ENCODE measurements around the gene MRPL34.
A peak's percentile ranks its signal among the peaks of the same experiment; 100 is the strongest.

The MRPL34 gene

DNA sequence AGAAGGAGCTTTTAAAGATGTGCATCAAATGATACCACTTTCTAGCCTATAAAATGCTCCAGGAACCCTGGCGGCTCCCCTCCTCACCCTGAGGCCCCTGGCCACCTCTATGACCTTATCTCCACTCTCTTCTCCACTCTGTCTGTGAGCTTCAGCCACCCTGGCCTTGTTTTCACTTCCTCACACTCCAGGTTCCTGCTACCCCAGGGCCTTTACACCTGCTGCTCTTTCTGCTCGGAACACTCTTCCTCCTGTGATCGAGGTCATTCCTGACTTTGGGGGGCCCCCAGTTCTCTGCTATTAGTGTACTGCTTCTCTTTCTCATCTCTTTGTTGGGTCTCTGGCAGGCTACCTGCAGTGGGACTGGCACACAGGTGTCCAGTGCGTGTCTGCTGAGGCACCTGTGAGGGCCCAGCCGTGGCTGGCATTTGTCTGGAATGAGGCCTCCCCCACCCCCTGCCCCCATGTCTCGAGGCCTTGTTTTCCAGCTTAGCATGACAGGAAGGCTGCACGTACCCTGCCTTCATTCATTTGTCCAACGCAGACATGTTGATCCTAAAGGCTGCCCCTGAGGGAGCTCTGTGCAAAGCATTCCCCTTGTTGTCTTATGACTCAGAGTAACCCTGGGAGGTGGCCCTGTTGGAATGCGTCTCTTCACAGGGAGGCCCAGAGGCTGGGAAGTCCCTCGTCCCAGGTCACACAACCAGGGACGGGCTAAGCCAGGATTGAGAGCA lies 6.0 kb downstream of the MRPL34 start:
- peak; percentile 83 for FAIRE-seq

DNA sequence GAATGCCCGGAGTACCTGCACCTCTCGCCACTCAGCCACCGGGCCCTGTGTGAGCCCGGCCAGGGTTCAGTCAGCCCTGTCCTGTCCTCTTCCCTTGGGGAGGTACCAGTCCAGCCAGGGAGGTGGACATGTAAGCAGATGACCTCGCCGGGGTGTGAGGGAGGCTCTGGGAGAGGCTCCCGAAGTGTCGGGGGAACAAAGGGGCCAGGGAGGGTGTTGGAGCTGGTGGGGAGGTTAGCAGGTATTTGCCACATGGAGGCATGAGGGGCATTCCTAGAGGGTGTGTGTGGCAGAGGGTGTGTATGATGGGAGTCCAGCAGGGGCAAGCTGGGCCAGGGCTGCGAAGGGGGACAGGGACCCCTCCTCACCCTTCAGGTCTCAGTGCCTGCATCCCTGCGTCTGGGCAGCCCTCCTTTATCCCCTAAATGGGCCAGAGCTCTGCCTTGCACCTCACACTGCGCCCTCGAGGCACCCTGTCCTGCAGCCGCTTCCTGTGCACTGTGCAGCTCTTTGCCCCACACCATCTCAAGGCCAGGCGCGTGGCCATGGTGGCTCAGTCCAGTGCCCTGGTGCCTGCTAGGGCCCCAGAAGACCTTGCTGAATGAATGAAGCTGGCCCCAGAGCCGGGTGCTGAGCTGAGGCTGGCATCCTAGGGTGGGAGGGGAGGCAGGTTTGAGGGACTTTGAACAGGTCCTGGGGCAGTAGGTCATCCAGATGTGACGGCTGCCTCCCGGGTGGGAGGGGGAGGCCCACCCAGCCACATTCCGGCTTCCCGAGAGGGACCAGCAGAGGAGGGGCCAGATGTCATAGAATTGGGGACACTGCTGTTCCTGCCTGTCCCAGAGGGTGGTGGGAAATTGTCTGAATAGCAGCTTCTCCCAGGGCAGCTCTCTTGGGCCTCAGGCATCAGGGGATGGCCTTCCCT lies 6.8 kb downstream of the MRPL34 start:
- no peak for FAIRE-seq

DNA sequence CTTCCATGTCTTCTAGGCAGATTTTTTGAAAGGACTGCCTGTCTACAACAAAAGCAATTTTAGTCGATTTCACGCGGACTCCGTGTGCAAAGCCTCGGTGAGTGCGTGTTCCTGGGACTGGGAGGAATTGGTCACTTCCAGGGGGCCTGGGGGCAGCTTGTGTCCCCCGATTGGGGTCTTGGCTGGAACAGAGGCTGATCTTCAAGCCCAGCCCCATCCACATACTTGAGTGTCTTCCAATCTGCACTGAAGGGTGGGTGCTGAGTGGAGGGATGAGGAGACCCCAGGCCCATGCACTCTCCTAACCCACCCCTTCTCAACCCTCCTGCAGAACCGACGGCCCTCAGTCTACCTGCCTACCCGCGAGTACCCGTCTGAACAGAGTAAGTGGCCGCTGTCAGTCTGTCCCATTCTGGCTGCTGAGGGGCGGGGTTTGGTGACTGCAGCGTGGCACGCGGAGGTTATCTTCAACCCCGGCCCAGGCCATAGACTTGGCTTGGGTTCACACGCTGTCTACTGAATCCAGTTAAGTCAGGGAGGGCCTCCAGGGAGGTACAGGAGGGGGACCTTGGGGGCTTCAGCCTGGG lies 8.4 kb downstream of the MRPL34 start:
- FAIRE-seq, result no peak

DNA sequence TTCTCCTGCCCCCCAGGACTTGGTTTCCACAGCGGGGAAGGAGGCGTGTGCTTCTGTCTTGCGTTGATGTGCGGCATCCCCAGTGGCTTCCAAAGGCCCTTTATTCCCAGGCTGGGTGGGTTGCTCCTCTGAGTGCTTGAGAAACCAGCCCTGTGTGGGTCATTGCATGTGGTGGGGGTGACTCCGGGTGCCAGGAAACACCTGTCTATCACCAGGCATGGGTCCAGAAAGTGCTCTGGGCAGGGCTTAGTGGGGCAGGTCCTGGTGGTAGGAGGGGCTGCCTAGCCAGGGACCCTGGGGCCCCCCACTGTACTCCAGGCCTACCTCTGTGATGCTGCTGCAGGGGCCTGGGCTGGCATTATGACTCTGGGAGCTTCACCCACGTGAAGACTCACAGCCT lies 13.3 kb downstream of the MRPL34 start:
- no peak for FAIRE-seq

DNA sequence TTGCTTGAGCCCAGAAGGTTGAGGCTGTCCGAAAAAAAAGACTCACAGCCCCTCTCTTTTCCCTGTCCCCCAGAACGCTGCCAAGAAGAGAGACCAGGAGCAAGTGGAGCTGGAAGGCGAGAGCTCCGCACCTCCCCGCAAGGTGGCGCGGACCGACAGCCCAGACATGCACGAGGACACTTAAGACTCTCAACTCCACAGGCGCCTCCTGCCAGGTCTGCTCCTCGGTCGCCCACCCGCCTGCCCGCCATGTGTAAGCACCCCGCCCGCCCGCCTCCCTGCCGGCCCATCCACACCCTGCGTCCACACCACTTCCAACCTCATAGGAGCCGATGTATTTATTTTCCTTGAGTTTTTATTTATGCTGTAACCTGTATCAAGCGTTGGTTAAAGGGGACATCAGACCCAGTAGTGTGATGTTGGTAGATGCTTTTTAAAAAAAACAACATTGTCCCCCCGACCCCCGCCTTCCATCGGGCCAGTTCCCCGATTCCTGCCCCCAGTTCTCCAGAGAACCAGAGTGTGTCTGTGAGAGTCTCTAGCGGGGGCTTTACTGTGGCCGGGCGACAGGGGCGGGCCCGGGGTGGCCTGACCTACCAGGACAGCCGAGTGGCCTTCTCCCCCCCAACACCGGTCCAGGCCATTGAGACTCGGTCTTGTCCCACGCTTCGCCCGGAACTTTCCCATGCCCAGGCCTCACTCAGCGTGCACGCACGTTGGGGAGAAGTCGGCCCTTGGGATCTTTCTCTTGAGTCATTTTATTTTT lies 14.0 kb downstream of the MRPL34 start:
- no peak for FAIRE-seq

DNA sequence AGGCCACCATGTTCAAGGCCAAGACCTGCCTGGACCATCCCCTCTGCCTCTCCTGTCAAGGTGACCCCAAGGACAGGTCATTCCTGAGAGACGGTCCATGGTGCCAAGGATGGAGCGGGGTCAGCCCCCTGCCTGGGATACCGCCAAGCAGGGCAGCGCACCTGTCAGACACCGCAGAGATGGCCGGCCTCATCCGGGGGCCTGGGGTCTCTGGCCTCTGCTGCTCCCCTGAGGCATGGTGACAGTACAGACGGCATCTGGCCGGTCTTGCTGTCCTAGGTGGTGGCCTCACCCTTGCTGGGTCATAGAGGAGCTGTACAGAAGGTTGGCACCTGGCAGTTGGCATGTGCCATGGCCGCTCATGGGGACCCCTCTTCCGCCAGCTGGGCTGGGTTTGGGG lies 14.8 kb downstream of the MRPL34 start:
- FAIRE-seq, result no peak

DNA sequence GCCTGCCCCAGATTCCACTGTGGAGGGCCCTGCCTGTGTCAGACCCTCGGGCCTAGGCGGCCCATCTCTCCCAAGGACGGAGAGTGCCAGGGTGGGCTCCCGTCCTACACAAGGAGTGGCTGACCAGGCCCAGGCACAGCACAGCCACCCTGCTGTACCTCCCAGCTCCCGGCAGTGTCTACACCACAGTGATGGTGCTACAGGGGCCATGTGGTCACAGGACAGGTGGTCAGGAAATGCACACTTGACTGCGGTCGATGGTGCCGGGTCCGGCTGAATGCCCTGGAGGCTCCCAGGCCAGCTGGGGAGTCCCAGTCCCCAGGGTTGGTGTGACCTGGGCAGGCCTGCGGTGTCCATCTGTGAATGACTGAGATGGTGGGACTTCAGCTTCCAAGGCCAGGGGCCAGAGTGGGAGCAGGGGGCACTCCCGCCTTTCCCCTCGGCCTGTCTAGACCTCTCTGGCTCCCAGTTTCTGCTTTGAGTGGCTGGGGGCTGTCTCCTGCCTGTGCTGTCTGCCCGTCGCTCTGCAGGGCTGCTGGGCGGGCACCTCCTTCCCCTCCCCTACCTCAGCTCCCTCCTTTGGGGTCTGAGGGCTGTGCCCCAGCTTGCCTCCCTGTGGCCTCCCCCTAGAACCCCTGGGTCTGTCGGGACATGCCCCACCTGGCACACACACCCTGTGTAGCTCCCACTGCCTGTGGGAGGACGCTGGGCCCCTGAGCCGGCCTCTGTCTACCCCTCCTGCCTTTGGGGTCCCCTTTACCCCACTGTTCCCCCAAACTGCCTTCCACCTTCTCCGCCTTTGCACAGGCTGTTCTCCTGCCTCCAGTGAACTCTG lies 16.2 kb downstream of the MRPL34 start:
- FAIRE-seq, result no peak

DNA sequence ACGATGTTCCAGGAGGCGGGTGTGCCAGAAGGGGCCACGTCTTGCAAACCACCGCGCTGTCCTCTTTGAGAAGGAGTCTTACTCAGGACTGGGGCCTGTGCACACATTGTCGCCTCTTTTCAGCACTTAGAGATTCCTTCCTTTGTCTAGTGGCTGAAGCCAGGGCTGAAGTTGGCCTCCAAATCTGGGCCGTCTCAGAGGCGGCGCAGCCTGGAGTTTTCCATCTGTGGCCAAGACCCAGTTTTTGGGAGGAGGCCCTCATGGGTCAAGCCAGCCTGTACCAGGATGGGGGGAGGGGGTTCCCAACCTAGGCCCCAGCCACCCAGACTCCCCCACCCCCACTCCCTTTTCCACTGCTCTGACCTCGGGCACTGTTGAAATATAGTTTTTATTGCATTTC lies 17.2 kb downstream of the MRPL34 start:
- no peak for FAIRE-seq

DNA sequence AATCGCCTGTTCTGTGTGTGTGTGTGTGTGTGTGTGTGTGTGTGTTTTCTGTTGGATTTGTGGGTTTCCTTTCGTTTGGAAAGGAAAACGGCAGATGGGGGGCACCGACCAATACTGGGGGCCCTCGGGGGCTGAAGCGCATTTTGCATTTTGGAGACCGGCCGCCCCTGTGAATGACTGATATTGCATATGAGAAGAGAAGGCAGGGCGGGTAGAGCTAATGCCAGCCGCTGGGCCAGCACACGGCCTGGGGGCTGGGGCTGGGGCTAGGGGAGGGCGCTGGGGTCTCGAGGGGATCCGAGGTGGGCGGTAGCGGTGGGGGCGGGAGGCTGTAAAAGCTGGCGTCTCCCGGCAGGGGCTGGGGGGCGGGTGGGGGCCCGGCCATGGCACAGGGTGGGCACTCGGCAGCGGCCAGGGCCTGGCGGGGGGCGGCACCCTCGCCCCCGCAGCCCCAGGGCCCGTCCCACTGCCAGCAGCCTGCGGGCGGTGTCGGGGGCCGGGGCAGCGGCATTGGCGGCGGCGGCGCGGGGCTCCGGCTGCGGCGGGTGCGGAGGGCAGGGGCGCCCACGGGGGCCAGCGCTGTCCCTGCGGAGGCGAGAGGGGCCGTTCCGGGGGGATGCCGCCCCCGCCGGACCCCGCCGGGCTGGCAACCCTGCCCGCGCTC lies 17.8 kb downstream of the MRPL34 start:
- FAIRE-seq, result no peak

DNA sequence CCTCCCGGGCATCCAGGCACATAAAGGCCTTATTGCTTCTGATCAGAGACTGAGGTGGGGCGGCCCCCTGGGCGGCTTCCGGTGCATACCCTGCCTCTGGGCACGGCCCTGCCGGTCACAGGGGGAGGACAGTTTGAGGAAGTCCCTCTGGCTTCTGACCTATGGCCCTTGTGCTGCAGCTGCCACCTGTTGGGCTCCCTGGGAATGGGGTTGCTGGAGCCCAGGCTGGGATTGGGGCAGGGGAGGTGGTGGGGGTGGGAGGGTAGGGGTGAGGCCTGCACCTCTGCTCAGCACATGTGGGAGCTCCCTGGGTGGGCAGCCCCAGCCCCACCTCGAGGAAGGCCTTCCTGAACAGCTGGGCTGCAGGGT lies 18.3 kb downstream of the MRPL34 start:
- no peak for FAIRE-seq

DNA sequence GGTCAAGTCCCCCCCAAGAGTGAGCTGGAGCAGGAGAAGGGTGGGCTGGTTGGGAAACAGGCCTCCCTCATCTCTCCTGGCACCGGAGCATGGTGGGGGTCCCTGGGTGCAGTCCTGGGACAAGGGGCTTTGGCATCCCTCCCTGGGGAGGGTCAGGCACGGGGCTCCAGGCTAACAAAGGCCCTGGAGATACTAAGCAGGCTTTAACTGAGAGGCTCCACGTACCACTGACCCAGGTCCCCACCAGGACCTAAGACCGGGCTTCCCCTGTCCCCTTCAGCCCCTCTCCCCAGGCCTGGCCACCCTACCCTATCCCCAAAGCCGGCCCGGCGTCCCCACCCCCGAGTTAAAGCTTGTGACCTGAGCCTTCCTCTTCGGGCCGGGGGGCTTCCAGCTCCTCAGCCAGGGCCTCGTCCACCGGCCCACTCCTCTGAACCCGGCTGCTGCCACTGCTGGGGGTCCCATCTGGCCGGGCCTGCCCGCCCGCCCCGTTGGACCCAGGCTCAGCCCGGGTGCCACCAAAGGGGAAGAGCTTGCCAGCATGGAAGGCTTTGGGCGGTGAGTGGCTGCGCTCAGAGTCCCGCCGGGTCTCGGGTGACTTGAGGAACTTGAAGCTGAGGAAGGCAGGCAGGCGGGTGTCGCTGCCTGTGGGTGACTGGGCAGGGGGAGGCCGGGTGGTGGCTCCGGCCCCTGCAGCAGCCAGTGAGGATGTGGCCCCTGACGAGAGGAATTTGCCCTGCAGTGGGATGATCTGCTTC lies 18.9 kb downstream of the MRPL34 start:
- no peak for FAIRE-seq

DNA sequence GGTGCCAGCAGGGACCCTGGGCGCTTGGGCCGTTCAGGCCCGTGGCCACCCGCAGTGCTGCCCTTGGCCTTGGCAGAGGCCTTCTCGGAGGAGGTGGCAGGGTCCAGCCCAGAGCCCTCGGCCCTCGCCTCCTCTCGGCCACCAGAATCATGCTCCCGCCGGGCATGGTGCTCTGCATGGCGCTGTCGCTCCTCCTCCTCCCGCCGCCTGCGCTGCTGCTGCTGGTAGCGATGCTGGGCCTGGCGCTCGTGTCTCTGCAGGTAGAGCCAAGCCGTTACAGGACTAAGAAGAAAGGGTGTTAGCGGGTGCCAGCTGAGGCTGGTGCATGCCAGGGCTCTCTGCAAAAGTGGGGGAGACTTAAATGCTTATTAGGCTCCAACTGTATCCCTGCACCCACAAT lies 19.5 kb downstream of the MRPL34 start:
- no peak for FAIRE-seq

DNA sequence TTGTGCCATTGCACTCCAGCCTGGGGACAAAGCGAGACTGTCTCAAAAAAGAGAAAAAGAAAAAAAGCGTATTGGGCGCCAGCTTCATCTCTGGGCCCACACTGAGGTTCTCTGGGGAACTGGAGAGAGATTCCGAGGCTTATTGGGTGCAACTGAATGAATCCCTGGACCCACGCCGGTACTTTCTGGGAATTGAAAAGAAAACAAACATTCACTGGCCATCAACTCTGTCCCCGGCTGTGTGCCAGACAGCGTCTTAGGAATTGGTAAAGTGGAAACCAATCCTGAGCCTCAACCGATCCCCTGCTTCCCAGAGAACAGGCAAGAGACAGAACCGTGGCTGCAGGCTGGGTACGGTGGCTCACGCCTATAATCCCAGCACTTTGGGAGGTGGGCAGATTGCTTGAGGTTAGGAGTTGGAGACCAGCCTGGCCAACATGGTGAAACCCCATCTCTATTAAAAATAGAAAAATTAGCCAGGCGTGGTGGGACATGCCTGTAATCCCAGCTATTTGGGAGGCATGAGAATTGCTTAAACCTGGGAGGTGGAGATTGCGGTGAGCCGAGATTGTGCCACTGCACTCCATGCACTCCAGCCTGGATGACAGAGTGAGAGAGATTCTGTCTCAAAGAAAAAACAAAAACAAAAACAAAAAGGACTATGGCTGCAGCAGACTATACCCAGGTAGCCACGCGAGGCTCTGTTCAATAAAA lies 20.4 kb downstream of the MRPL34 start:
- no peak for FAIRE-seq

DNA sequence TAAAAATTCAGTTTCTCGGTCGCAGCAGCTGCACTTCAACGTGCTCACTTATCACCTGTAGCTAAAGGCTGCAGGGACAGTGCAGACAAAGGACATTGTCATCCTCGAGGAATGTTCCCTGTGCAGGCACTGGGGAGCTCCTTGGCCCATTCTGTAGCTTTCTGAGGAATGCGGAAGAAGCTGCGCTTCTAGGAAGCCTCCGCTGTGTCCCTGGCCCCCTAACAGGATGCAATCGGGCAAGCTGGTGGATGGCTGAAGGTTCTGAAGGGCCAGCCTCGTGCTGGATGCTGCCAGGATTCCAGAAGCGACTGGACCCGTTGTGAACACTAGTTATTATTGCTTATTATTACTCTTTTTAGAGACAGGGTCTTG lies 20.9 kb downstream of the MRPL34 start:
- no peak for FAIRE-seq

DNA sequence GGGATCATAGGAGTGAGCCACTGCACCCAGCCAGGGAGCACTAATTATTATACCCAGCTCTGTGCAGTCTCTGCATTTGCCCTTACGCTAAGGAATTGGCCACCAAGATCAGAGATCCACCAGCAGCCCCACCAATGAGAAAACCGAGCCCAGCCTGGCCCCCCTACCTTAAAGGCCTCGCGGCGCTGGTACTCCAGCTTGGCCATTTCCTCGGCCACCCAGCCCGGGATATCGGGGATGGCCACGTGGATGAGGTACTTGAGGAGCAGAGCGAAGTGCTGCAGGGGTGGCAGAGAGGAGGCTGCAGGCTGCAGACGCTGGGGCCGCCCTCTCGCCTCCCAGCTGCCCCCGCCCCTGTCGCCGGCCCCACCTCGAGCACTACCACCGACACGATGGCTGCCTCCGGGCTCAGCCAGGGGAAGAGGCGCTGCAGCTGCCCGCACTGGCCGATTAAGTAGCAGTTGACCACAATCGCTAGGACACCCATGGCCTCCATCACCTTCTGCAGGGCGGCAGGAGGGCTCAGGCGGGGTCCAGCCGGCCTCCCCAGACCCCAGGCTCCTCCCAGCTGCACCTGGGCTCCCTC lies 21.5 kb downstream of the MRPL34 start:
- no peak for FAIRE-seq

DNA sequence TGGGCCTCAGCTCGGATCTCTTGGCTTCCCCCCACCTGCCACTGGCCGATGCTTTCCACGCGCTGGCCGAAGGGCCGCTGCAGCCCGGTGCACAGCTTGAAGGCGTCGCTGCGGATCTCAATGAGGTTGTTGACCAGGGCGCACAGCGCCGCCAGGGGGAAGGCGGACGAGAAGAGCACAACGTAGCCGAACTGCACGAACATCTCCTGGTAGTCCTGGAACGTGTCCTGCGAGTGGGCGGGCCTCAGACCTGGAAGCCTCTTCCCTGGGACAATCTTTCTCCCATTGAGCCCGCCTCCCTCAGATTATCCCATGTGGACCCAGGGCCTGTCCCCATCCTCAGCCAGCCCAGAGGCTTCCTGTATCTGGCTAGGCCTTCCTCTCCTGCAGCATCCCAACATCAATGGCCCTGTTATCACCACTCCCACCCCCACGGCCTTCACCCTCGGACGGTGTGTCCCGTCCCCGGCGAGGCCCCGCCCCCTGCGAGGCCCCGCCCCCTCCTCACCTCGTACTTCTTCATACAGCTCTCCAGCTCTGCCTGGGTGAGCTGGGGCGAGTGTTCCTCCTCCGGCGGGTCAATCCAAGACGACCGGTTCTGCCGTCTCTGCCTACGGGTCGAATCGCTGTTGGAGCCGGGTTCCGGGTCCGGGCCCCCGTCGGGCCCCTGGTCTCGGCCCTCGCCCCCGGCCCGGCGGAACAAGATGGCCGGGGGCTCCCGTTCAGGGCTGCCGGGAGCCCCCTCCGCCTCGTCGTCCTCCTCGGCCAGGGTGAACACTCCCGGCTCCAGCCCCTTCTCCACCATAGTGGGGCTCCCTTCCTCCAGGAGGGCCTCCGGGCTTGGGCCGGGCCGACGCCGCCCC lies 22.2 kb downstream of the MRPL34 start:
- FAIRE-seq, result peak; percentile 78

DNA sequence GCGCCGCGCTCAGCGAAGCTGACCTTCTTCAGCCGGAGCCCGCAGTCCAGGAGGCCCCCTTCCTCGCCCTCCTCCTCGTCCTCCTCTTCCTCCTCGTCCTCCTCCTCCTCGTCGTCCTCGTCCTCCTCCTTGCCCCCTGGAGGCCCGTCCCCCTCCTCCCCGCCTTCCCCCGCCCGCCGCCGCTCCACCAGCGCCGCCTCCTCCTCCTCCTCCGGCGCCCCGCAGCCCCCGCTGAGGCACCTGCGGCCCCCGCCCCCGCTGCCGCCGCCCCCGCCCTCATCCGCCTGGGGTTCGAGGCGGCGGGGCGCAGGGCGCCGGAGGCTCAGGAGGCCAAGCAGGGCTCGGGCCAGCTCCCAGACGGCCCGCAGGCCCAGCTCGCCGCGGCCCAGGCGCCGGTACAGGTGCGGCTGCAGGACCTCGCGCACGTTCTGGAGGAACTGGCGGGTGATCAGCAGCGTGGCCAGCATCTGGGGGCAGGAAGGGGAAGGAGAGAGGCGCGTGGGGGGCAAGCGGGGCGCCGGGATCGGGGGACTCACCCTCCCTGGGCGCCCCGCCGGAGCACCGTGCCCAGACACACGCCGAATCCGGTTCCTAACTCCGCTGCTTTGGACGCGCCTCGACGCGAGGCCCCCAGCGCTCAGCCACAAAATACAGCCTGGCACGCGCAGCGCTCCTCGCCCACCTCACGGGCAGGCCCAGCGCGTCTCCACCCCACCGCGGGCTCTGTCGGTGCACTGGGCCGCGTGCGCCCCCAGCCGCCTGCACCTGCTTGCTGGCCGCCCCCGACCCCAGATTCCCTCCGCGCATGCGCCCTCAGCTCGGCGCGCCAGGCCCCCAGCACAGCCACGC lies 23.1 kb downstream of the MRPL34 start:
- FAIRE-seq, result no peak

Data from G401.6 (cell line).